GM12878 (cell line): ENCODE measurements around the gene GPR63. TPM values are rescaled to one million over a fixed set of nuclear protein-coding genes. Genes with fewer than 3 reads are reported as not detected.

Experiments
- ATAC-seq: fragments of 200-7000 bp; cut with Tn5 transposase; 3 replicates; pipeline ENCODE4 v1.9.1; 2020; ENCODE audit warnings: mild to moderate bottlenecking, moderate library complexity
- BruUV-seq: library from RNA; stranded (reverse); fragments of 400-500 nt; replicated peaks from 2 replicates; lab custom pipeline; 2021; lab: Mats Ljungman, UMichigan
- CTCF ChIA-PET: fragments of 300-600 bp; sonication (Branson Sonifier 250); formaldehyde crosslinking; extraction: SDS; loops from one replicate; lab custom pipeline; 2021; ENCODE audit warnings: inconsistent platforms; lab: Yijun Ruan, JAX
- POLR2A ChIA-PET: fragments of 350-600 bp; formaldehyde crosslinking; extraction: SDS; loops from one replicate; lab custom pipeline; 2021; ENCODE audit warnings: inconsistent platforms; lab: Charles Lee
- RAD21 ChIA-PET: fragments of 300-600 bp; sonication (Branson Sonifier 250); formaldehyde crosslinking; loops from one replicate; lab custom pipeline; 2023; ENCODE audit warnings: antibody characterized with exemption; ENCODE audit not compliant: unreplicated experiment; lab: Charles Lee
- SMC1A ChIA-PET: fragments of 300-600 bp; sonication (Branson Sonifier 250); formaldehyde crosslinking; loops from one replicate; lab custom pipeline; 2023; ENCODE audit not compliant: unreplicated experiment, uncharacterized antibody; lab: Charles Lee
- DNase-seq: peaks from one replicate; pipeline ENCODE4 v3.0.0-alpha.2; 2011; ENCODE audit warnings: low read depth, low spot score
- FAIRE-seq: peaks from 3 replicates; lab custom pipeline; 2011; peaks lifted over from hg19 to GRCh38; lab: Jason Lieb, UNC
- H2AFZ ChIP-seq: 2 replicates; pipeline ENCODE4 v1.6.0; 2011; ENCODE audit warnings: low read depth, low read length, control low read depth; ENCODE audit not compliant: control insufficient read depth
- H3K27ac ChIP-seq: 2 replicates; pipeline ENCODE4 v1.5.1; 2011; ENCODE audit warnings: control low read depth; ENCODE audit not compliant: control insufficient read depth, insufficient read depth
- H3K27me3 ChIP-seq, 2 experiments: replicated peaks in 1 of 2; 2 replicates each; pipeline versions ENCODE4 v1.6.0 to v1.6.1; 2011; ENCODE audit warnings: low read length in 1 of 2; ENCODE audit not compliant: control insufficient read depth in 2 of 2, insufficient read depth in 2 of 2
- H3K36me3 ChIP-seq, 2 experiments: 2 replicates each; pipeline ENCODE4 v1.5.1; 2011; ENCODE audit warnings: low read length in 1 of 2; ENCODE audit not compliant: control insufficient read depth in 2 of 2, insufficient read depth in 2 of 2
- H3K4me1 ChIP-seq: 2 replicates; pipeline ENCODE4 v1.6.1; 2011; ENCODE audit warnings: mild to moderate bottlenecking, low read length, moderate library complexity, mixed read lengths; ENCODE audit not compliant: control insufficient read depth, insufficient read depth
- H3K4me2 ChIP-seq: 2 replicates; pipeline ENCODE4 v1.6.0; 2011; ENCODE audit warnings: control low read depth; ENCODE audit not compliant: control insufficient read depth, insufficient read depth
- H3K4me3 ChIP-seq: fragments of 200-600 bp; sonication (generic); 2 replicates; pipeline ENCODE4 v1.5.1; 2016
- H3K79me2 ChIP-seq: 2 replicates; pipeline ENCODE4 v1.6.0; 2011; ENCODE audit warnings: low read length; ENCODE audit not compliant: control insufficient read depth, insufficient read depth
- H3K9ac ChIP-seq: 2 replicates; pipeline ENCODE4 v1.8.0; 2011; ENCODE audit warnings: low read length, control low read depth, mixed read lengths; ENCODE audit not compliant: control insufficient read depth, insufficient read depth
- H3K9me3 ChIP-seq: replicated peaks from 3 replicates; pipeline ENCODE4 v1.5.1; 2011; ENCODE audit warnings: mild to moderate bottlenecking, low read length; ENCODE audit not compliant: control insufficient read depth, insufficient read depth
- H4K20me1 ChIP-seq: 2 replicates; pipeline ENCODE4 v1.6.0; 2011; ENCODE audit not compliant: control insufficient read depth, insufficient read depth
- ATF7 ChIP-seq: fragments of 450-650 bp; IDR thresholded peaks from 2 replicates; pipeline ENCODE4 v1.6.1; 2016; ENCODE audit warnings: low read depth, mild to moderate bottlenecking
- CHD1 ChIP-seq: IDR thresholded peaks from 2 replicates; pipeline ENCODE4 v1.6.1; 2012; ENCODE audit warnings: low read depth, low read length, improper control_type of control experiment
- CHD2 ChIP-seq: IDR thresholded peaks from 2 replicates; pipeline ENCODE4 v1.6.1; 2011; ENCODE audit warnings: low read depth, low read length, improper control_type of control experiment, borderline replicate concordance
- CHD4 ChIP-seq: fragments of 200-600 bp; sonication (generic); IDR thresholded peaks from 2 replicates; pipeline ENCODE4 v1.6.1; 2016; ENCODE audit warnings: mild to moderate bottlenecking
- E2F4 ChIP-seq: IDR thresholded peaks from 2 replicates; pipeline ENCODE4 v1.6.1; 2012; ENCODE audit warnings: low read depth, low read length, improper control_type of control experiment
- HCFC1 ChIP-seq: fragments of 150-350 bp; IDR thresholded peaks from 2 replicates; pipeline ENCODE4 v1.6.1; 2014; ENCODE audit warnings: low read length
- IRF4 ChIP-seq: IDR thresholded peaks from 2 replicates; pipeline ENCODE4 v1.6.1; 2011; ENCODE audit warnings: low read depth, low read length
- MTA2 ChIP-seq: fragments of 450-650 bp; IDR thresholded peaks from 2 replicates; pipeline ENCODE4 v1.6.1; 2016; ENCODE audit warnings: low read depth, mild to moderate bottlenecking, moderate library complexity
- RBBP5 ChIP-seq: fragments of 200-600 bp; sonication (generic); conservative IDR thresholded peaks from 2 replicates; pipeline ENCODE4 v1.6.1; 2016
- TARDBP ChIP-seq: IDR thresholded peaks from 2 replicates; pipeline ENCODE4 v1.6.1; 2016; ENCODE audit warnings: borderline replicate concordance
- ZNF207 ChIP-seq: fragments of 450-650 bp; IDR thresholded peaks from 2 replicates; pipeline ENCODE4 v1.6.1; 2014; ENCODE audit warnings: antibody characterized with exemption, mild to moderate bottlenecking, borderline replicate concordance
- WGBS: methylation state at CpG from one replicate; pipeline ENCODE4 v1.1.6; 2016; ENCODE audit warnings: low lambda C conversion rate; ENCODE audit not compliant: insufficient replicate concordance, insufficient coverage; ENCODE audit errors: missing lambda C conversion rate; 5-methylcytosine and 5-hydroxymethylcytosine counted together
- in situ Hi-C: fragments of 300-500 bp; cut with MboI; formaldehyde crosslinking; loops from 9 replicates; pipeline ENCODE4 v1.14.3; 2018; ENCODE audit warnings: mixed read lengths
- intact Hi-C: fragments of 100-400 bp; cut with micrococcal nuclease; formaldehyde crosslinking; loops from one replicate; pipeline ENCODE4 v1.14.2; 2022; ENCODE audit not compliant: unreplicated experiment
- polyA plus RNA-seq, 11 experiments: library from polyadenylated mRNA; depleted of rRNA in 4 of 11; unstranded in 6 of 11; stranded (reverse) in 5 of 11; fragments of >200 nt; fragmentation: Nextera tagmentation in 4 of 11; fragmentation: Illumina TruSeq in 1 of 11; extraction: Ambion mirVana in 4 of 11; extraction: Trizol in 1 of 11; gene quantifications; 1 replicate in 1 of 11; 2 replicates in 10 of 11; pipeline versions ENCODE4 v1.2.1 to v1.2.3, GENCODE V29; 2011 to 2016; ENCODE audit warnings: inconsistent platforms in 2 of 11, missing spikeins in 2 of 11, low read depth in 1 of 11
- total RNA-seq, 4 experiments: library from RNA; depleted of rRNA in 3 of 4; stranded (reverse); fragments of >200 nt in 3 of 4; fragmentation: Illumina TruSeq in 1 of 4; extraction: Trizol in 1 of 4; gene quantifications; 2 replicates each; pipeline versions ENCODE4 v1.2.1 to v1.2.3, GENCODE V29; 2013 to 2021
- TF ChIP-seq, protein P1 (sequence below): fragments of 450-650 bp; IDR thresholded peaks from 2 replicates; pipeline ENCODE4 v1.6.1; 2016; ENCODE audit warnings: mild to moderate bottlenecking
- TF ChIP-seq, protein P2 (sequence below): fragments of 150-350 bp; IDR thresholded peaks from 2 replicates; pipeline ENCODE4 v1.6.1; 2014; ENCODE audit warnings: mild to moderate bottlenecking, low read depth, low read length

GPR63 gene
- total and polyA plus RNA-seq, 10 of the 15 experiments (the other 5 are each of a cell fraction or from before 2014, with no cell fraction given), result 1.6 to 6.6 (median 3.5) TPM

DNA sequence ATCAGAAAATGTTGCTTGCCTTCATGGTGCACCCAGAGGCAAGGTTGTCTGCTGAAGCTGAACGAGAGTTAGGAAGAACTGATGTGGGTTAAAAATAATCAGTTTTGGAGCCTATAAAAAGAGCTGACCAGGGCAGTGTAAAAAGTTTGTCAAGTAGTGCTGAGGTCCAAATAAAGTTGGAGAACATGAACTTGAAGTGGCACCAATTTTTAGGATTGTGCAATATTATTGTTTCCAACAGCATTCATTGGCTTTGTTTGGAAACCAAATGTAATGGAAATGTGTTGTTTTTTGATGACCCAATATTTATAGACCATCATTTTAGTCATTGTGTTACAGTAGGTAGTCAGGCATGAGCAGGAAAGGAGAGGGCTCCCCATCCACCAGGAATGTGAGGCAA is 55.7 kb downstream of the GPR63 start:
- no peak for ATAC-seq
- Histone ChIP-seq H3K4me3 (no peak overlapping the region), H4K20me1 (no peaks in the 10 kb centered on the region), H3K4me2 (no peak overlapping the region), H3K79me2 (no peaks in the 10 kb centered on the region), H2AFZ (no peak overlapping the region), H3K9ac (no peak overlapping the region), H3K4me1 (no peaks in the 10 kb centered on the region), H3K36me3 (no peaks in the 10 kb centered on the region), H3K27me3 (no peaks in the 10 kb centered on the region), H3K27ac (no peak overlapping the region), H3K9me3 (no peaks in the 10 kb centered on the region)
- intact Hi-C loops (no loop called here), in situ Hi-C loops (no loop called here)
- TF ChIP-seq HCFC1 (no peak), E2F4 (no peak), CHD2 (no peak), TARDBP (no peak), ATF7 (no peak), ZNF207 (no peak), CHD1 (no peak), IRF4 (no peak), CHD4 (no peak), MTA2 (no peak), RBBP5 (no peak)
- TF ChIP-seq, protein P1, sequence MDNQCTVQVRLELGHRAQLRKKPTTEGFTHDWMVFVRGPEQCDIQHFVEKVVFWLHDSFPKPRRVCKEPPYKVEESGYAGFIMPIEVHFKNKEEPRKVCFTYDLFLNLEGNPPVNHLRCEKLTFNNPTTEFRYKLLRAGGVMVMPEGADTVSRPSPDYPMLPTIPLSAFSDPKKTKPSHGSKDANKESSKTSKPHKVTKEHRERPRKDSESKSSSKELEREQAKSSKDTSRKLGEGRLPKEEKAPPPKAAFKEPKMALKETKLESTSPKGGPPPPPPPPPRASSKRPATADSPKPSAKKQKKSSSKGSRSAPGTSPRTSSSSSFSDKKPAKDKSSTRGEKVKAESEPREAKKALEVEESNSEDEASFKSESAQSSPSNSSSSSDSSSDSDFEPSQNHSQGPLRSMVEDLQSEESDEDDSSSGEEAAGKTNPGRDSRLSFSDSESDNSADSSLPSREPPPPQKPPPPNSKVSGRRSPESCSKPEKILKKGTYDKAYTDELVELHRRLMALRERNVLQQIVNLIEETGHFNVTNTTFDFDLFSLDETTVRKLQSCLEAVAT, result no peak
- TF ChIP-seq, protein P2, sequence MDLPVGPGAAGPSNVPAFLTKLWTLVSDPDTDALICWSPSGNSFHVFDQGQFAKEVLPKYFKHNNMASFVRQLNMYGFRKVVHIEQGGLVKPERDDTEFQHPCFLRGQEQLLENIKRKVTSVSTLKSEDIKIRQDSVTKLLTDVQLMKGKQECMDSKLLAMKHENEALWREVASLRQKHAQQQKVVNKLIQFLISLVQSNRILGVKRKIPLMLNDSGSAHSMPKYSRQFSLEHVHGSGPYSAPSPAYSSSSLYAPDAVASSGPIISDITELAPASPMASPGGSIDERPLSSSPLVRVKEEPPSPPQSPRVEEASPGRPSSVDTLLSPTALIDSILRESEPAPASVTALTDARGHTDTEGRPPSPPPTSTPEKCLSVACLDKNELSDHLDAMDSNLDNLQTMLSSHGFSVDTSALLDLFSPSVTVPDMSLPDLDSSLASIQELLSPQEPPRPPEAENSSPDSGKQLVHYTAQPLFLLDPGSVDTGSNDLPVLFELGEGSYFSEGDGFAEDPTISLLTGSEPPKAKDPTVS, result no peak
- SMC1A ChIA-PET, result no interaction called here
- POLR2A ChIA-PET, result no interaction called here
- RAD21 ChIA-PET, result no interaction called here
- CTCF ChIA-PET, result interaction anchor here (1.2 kb wide), 1 partner anchor 14 kb away, joined by 4 read pairs; no protein-coding TSS in a partner anchor
- FAIRE-seq, result no peak
- no TSS peak for BruUV-seq
- 6% methylated on average over 1 of the region's 1 CpG for WGBS
- no peak for DNase-seq
